HG03175 (cell line): ENCODE measurements around the gene CCDC146.
A peak's percentile ranks its signal among the peaks of the same experiment; 100 is the strongest.
"Not testable (repeated sequence)": the region's sequence is repeated elsewhere in the genome, so short reads cannot be mapped to it uniquely, and the experiment has no call there.

Experiments used
- ATAC-seq: cut with Tn5 transposase; IDR thresholded peaks from one replicate; pipeline ENCODE4 v1.9.1; 2021; ENCODE audit warnings: mild to moderate bottlenecking, moderate library complexity; ENCODE audit not compliant: unreplicated experiment

Gene CCDC146

GRCh38 chr7:77121860-77122681 lies at the start of gene CCDC146:
Gene CCDC146, plus strand, starts transcription at chr7:77122615. Its CDS starts 45,054 bp downstream, at chr7:77167669.
- ATAC-seq, result peak; percentile 98

GRCh38 chr7:77074786-77075396 lies 47.5 kb upstream of the CCDC146 start:
- not testable (repeated sequence) for ATAC-seq

- ATAC-seq, result not testable (repeated sequence)
These were observed 45.4 kb upstream of the CCDC146 start for GRCh38 chr7:77077060-77077459.

GRCh38 chr7:77079112-77079511 lies 43.3 kb upstream of the CCDC146 start:
- not testable (repeated sequence) for ATAC-seq

- not testable (repeated sequence) for ATAC-seq
These were observed 42.8 kb upstream of the CCDC146 start for GRCh38 chr7:77079624-77080023.

GRCh38 chr7:77080236-77080635 lies 42.2 kb upstream of the CCDC146 start:
- ATAC-seq, result not testable (repeated sequence)

GRCh38 chr7:77082192-77082591 lies 40.2 kb upstream of the CCDC146 start:
- ATAC-seq, result not testable (repeated sequence)

- ATAC-seq, result not testable (repeated sequence)
These were observed 30.1 kb upstream of the CCDC146 start for GRCh38 chr7:77092301-77092700.

- not testable (repeated sequence) for ATAC-seq
These were observed 21.9 kb upstream of the CCDC146 start for GRCh38 chr7:77100501-77100900.

- not testable (repeated sequence) for ATAC-seq
These were observed 21.2 kb upstream of the CCDC146 start for GRCh38 chr7:77101187-77101586.

GRCh38 chr7:77102671-77103070 lies 19.7 kb upstream of the CCDC146 start:
- not testable (repeated sequence) for ATAC-seq

- ATAC-seq, result not testable (repeated sequence)
These were observed 16.5 kb upstream of the CCDC146 start for GRCh38 chr7:77105904-77106303.

GRCh38 chr7:77107659-77108058 lies 14.8 kb upstream of the CCDC146 start:
- not testable (repeated sequence) for ATAC-seq

GRCh38 chr7:77108362-77108761 lies 14.1 kb upstream of the CCDC146 start:
- not testable (repeated sequence) for ATAC-seq

GRCh38 chr7:77112719-77113306 lies 9.6 kb upstream of the CCDC146 start:
- not testable (repeated sequence) for ATAC-seq

- ATAC-seq, result not testable (repeated sequence)
These were observed 3.1 kb downstream of the CCDC146 start for GRCh38 chr7:77125486-77125885.

- not testable (repeated sequence) for ATAC-seq
These were observed 4.6 kb downstream of the CCDC146 start for GRCh38 chr7:77127009-77127408.

GRCh38 chr7:77128582-77129410 lies 6.4 kb downstream of the CCDC146 start:
- ATAC-seq, result peak; percentile 83

- not testable (repeated sequence) for ATAC-seq
These were observed 9.4 kb downstream of the CCDC146 start for GRCh38 chr7:77131781-77132180.

- ATAC-seq, result not testable (repeated sequence)
These were observed 16.3 kb downstream of the CCDC146 start for GRCh38 chr7:77138668-77139067.

GRCh38 chr7:77140291-77140690 lies 17.9 kb downstream of the CCDC146 start:
- not testable (repeated sequence) for ATAC-seq
